Sciatic nerve (tissue), 2 donors: Measurements from ENCODE around the gene ERG. TPM values are rescaled to one million over a fixed set of nuclear protein-coding genes. Genes with fewer than 3 reads are reported as not detected.

ENCODE experiments used
- ATAC-seq: fragments of 200-7000 bp; cut with Tn5 transposase; one replicate; pipeline ENCODE4 v1.9.1; 2020; ENCODE audit warnings: mild to moderate bottlenecking, moderate library complexity
- DNase-seq: peaks from one replicate; pipeline ENCODE4 v3.0.0-alpha.2; 2020; ENCODE audit warnings: low spot score
- intact Hi-C: fragments of 100-400 bp; cut with DNase I; formaldehyde crosslinking; loops from one replicate; pipeline ENCODE4 v1.14.2; 2022
- total RNA-seq: library from RNA; stranded (reverse); fragmentation: NEBNext Ultra II Directional; extraction: Animal tissue kit (Norgen Biotek cat#: 25700); gene quantifications from one replicate; pipeline ENCODE4 v1.2.1, GENCODE V29; 2021
- donor health status: DM: no; HTN: no; CAD: no.
- donor health status: DM: no; HTN: no; CAD: no.

ERG gene
- total RNA-seq, 1 donor from 2014 or later = 41.6 TPM

DNA sequence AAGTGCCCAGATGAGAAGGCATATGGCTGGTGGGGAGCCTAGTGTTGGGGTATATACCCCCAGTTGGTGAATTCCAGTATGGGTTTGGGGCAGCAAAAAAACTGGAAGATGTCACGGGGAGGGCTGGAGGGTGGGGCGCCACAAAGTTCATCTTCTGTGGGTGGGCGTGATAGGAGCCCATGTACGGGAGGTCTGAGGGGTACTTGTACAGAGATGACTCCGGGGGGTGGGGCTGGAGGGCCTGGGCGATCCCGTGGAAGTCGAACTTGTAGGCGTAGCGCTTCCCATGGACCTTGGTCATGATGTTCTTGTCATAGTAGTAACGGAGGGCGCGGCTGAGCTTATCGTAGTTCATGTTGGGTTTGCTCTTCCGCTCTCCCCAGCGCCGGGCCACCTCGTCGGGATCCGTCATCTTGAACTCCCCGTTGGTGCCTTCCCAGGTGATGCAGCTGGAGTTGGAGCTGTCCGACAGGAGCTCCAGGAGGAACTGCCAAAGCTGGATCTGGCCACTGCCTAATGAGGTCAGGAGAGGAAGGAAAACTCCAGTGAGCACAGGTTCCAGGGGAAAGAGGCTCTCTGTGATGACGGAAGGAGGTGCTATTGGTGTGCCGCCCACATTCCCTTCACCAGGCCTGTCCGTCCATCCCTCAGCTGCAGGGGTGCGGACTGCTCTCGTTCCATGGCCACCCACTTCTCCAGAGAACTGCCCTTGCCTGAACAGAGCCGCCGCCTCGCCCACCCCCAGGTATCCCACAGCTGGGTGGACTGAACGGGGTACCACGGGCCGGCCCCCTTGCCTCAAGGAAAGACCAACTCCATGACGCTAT, 114.7 kb downstream of the ERG start:
- intact Hi-C loops = no loop called here
- ATAC-seq (peak; percentile 32), DNase-seq (no peak)

DNA sequence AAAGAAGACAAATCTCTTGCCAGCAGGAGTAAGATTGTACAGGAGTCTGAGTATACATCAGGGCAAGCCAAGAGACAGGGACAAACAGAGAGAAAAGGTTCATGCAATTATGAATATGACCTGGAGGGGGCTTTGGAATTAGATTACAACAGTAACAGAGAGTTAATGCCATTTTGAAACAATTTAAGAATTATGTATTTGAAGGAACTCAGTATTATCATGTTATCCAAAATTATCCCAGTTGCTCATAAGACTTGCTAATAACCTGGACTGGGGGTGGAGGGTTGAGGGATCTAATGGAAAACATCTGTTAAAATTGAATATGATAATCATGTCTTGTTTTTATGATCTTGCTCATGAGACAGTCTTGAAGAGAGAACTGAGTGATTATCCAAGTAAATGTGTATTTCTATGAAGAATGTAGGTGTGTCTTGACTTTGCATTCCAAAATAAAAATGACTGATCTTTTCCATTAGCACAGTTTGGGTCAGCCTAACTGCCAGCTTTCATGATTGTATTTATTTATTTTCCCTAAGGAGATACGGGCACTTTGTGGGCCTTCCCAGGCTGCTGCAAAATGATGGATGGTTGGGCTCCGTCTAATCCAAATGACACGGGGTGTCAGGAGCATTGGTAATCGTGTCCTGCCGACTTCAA, 117.7 kb downstream of the ERG start:
- DNase-seq = no peak
- intact Hi-C loops = no loop called here

DNA sequence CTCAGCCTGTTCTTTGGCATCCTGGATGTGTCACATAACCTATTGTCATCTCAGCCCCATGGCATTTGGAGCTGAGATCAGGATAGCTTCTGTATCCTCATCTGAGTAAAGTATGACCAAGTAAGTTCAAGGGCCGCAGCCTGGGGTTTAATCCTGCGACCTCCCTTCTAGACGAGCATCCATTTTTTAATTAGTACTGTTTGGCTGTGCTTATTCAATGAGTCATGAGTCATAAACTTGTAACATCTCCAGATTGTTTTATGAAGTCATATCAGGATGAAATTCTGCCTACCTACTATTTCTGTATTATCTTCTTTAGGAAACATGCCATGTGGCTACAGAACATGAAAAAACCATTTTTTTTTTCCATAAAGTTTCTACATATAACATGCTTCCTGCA, 119.1 kb downstream of the ERG start:
- intact Hi-C loops = no loop called here
- no peak for DNase-seq
- no peak for ATAC-seq

More for the DNA sequence above, 117.7 kb downstream of the ERG start:
- ATAC-seq = peak; percentile 76

- intact Hi-C loops = no loop called here
- DNase-seq = no peak
- no peak for ATAC-seq
These were observed 120.8 kb downstream of the ERG start for GRCh38 chr21:38377165-38378088.

DNA sequence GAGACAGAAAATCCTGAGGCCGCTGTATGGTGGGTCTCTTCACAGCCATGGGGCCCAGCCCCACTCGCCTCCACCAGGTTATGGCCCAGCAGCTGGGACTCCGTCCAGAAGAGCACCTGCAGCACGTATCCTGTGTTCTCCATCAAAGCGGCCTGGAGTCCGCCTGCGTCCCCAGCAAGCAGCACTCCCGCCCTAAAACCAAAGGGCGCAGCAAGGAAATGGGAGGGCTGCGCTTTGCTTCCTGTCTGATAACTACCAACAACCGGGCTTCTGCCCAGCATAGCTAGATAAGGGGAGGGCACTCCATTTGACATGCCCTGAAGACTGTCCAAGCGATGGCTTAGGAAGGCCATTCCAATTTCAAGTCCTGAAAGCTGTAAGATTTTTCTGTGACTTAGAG, 121.6 kb downstream of the ERG start:
- no peak for ATAC-seq
- DNase-seq = no peak
- intact Hi-C loops = no loop called here

DNA sequence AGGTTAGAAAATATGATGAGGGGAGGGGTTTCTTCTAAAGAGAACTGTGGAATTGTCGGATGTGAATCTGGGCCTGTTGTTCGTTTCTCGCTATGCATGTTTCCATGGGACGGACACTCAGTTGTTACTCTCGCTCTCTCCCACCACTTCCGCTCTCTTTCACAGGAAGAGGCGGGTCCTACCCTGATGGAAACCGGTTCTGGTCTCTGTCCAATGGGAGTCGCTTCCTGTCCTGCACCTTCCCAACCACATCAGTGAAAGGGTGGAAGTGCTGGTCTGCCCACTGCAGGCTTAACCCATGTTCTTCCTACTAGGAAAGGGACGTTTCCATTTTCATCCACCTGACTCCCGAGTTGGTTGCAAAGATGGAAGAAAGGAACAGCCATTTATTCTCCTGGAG, 122.0 kb downstream of the ERG start:
- DNase-seq = no peak
- intact Hi-C loops = no loop called here
- ATAC-seq = no peak

DNA sequence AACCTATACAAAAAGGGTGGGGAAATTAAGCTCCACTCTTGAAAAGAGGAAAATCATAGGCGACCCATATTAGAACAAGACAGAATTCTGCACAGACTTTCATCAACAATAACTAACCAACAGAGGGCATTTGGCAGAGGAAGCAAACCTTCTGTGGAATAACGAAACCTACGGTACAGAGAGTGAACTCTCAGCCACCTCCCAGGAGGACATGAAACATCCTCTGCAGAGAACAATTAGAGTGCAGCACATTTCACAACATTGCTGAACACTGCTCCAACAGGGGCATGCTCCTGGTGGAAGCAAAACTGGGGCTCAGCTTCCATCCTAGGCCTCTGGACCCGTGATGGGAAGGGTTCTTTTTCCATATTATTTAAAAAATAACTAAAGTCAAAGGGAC, 130.6 kb downstream of the ERG start:
- DNase-seq (no peak), ATAC-seq (no peak)
- intact Hi-C loops = no loop called here

DNA sequence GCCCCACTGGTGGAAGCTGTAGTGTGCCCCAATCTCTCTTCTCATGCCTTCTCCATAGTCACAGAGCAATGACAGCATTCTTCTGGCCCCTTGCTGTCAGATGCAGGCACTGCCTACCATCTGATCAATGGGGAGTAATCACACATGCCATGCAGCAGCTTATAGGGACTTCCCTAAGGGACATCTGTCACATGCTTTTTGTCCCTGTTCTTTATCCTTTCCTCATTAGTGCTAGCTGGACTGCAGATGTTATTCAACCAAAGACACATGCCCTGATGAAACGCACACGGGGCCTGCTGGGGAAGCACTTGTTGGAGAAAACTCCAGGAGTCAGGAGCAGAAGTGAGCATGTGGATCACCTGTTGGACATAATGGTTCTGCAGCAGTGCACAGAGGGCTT, 132.8 kb downstream of the ERG start:
- no peak for DNase-seq
- no peak for ATAC-seq
- intact Hi-C loops = no loop called here

DNA sequence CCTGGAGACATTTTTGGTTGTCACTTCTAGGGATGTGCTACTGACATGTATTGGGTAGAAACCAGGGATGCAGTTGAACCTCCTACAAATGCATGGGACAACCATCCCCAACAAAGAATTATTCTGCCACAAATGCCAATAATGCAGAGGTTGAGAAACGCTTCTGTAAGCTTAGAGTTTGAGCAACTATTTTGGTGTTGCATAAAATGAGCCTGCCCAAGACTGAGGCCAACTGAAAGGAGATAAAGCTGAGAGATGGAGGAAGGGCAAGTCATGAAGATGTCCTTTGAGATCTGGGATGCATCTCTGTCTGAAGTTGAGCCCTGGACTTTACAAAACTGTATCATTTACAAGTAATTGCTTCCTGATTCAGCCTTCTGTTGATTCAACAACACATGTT, 134.6 kb downstream of the ERG start:
- DNase-seq (no peak), ATAC-seq (no peak)
- intact Hi-C loops = loop anchor here (5.0 kb wide), 1 partner anchor 1459 kb away; no protein-coding TSS in a partner anchor

DNA sequence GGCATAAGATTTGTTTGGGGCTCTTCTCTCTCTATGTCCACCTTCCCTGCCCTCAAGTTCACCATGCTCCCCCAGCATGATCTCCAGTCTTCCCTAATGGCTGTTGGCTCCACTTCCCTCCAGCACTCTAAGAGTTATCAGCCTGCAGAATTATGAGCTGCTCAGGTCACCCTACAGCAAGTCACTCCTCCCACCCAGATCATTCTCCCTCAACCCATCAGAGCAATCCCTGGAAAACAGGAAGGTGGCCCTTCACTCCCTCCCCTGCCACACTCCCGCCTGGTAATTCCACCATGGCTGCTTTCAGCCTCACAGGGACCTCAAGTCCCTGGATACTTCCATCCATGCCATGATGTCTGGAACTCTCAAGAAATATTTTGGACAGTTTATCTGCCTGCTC, 137.0 kb downstream of the ERG start:
- intact Hi-C loops = loop anchor here (5.0 kb wide), 1 partner anchor 1461 kb away; no protein-coding TSS in a partner anchor
- DNase-seq = no peak
- no peak for ATAC-seq

- intact Hi-C loops = loop anchor here (5.0 to 10.0 kb wide), 2 partner anchors 205 to 1462 kb away; no protein-coding TSS in a partner anchor
- no peak for ATAC-seq
- DNase-seq = no peak
These were observed 138.4 kb downstream of the ERG start for GRCh38 chr21:38359835-38360234.

GRCh38 chr21:38359090-38359489, 139.2 kb downstream of the ERG start:
- intact Hi-C loops = loop anchor here (10.0 kb wide), 1 partner anchor 204 kb away; no protein-coding TSS in a partner anchor
- ATAC-seq = no peak
- no peak for DNase-seq

DNA sequence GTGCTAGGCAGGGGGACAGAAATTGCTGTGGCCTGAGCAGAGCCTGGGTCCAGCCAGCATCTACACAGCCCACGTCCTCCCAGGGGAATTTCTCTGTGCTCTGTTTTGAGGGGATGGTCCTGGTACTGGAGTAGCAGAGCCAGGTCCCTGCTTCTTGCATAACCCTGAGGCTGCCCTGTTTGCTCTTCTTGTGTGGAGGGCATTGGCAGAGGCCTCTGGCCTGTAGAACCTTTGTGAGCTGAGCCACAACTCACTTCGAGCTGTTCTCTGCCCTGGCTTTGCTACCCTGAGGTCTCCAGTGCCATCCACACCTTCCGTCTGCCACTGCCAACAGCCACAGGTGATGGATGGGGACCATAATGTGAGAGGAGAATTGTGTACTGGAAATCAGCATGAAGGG, 139.6 kb downstream of the ERG start:
- no peak for ATAC-seq
- intact Hi-C loops = loop anchor here (10.0 kb wide), 1 partner anchor 204 kb away; no protein-coding TSS in a partner anchor
- no peak for DNase-seq

GRCh38 chr21:38358098-38358497, 140.2 kb downstream of the ERG start:
- DNase-seq = no peak
- ATAC-seq = no peak
- intact Hi-C loops = loop anchor here (10.0 kb wide), 1 partner anchor 203 kb away; no protein-coding TSS in a partner anchor

GRCh38 chr21:38356883-38357625, 141.2 kb downstream of the ERG start:
- ATAC-seq (no peak), DNase-seq (no peak)
- intact Hi-C loops = loop anchor here (10.0 kb wide), 1 partner anchor 202 kb away; no protein-coding TSS in a partner anchor

GRCh38 chr21:38355992-38356781, 142.1 kb downstream of the ERG start:
- DNase-seq (peak; percentile 88), ATAC-seq (peak; percentile 87)
- intact Hi-C loops = loop anchor here (10.0 kb wide), 1 partner anchor 201 kb away; no protein-coding TSS in a partner anchor

- DNase-seq = no peak
These were observed 142.9 kb downstream of the ERG start for GRCh38 chr21:38355353-38355752.

More at GRCh38 chr21:38355353-38355752, 142.9 kb downstream of the ERG start:
- intact Hi-C loops = loop anchor here (10.0 kb wide), 1 partner anchor 201 kb away; no protein-coding TSS in a partner anchor
- ATAC-seq = no peak
